ENCODE measurements around the gene CAMTA1.

Gene CAMTA1

GRCh38 chr1:6960860-6961259 is 175.6 kb downstream of the CAMTA1 start:
- DNase-seq (ENCODE audit: insufficient read length, low spot score), result no peak
- FAIRE-seq, result no peak
- TF ChIP-seq CTCF (IDR thresholded peaks at IDR 0.05; ENCODE audit: insufficient read depth, missing control alignments), result no peak

GRCh38 chr1:6961289-6961688 is 176.0 kb downstream of the CAMTA1 start:
- DNase-seq (ENCODE audit: insufficient read length, low spot score), result no peak
- TF ChIP-seq CTCF (IDR thresholded peaks at IDR 0.05; ENCODE audit: insufficient read depth, missing control alignments), result no peak
- no peak for FAIRE-seq

GRCh38 chr1:6961905-6962477 is 176.7 kb downstream of the CAMTA1 start:
- no peak for TF ChIP-seq CTCF (IDR thresholded peaks at IDR 0.05; ENCODE audit: insufficient read depth, missing control alignments)
- FAIRE-seq (no peak), DNase-seq (ENCODE audit: insufficient read length, low spot score) (no peak)

- DNase-seq (ENCODE audit: insufficient read length, low spot score), result no peak
- no peak for TF ChIP-seq CTCF (IDR thresholded peaks at IDR 0.05; ENCODE audit: insufficient read depth, missing control alignments)
- no peak for FAIRE-seq
These were observed 177.3 kb downstream of the CAMTA1 start for GRCh38 chr1:6962478-6962995.

GRCh38 chr1:6962996-6963911 is 178.0 kb downstream of the CAMTA1 start:
- no peak for FAIRE-seq
- TF ChIP-seq CTCF (IDR thresholded peaks at IDR 0.05; ENCODE audit: insufficient read depth, missing control alignments), result no peak
- no peak for DNase-seq (ENCODE audit: insufficient read length, low spot score)

- FAIRE-seq (no peak), DNase-seq (ENCODE audit: insufficient read length, low spot score) (no peak)
- no peak for TF ChIP-seq CTCF (IDR thresholded peaks at IDR 0.05; ENCODE audit: insufficient read depth, missing control alignments)
These were observed 178.7 kb downstream of the CAMTA1 start for GRCh38 chr1:6963912-6964307.
